ENCODE results near the gene REEP2.

- TF ChIP-seq CTCF (IDR thresholded peaks at IDR 0.05; ENCODE audit: insufficient read depth, low read length, poor library complexity, severe bottlenecking) (no peak), EZH2phosphoT487 (conservative IDR thresholded peaks at IDR 0.05; ENCODE audit: low read length) (no peak)
Observed at GRCh38 chr5:138441221-138441620, 2.4 kb downstream of the REEP2 start.

Measured in SU-DHL-6 (cell line).